Activated CD4-positive, alpha-beta T cell treated with anti-CD3 and anti-CD28 coated beads, Interleukin-2, amount 10 ng/mL, durations not matched to agents 7 days and 5 days (primary cell): ENCODE data around the gene MGST1. TPM values are rescaled to one million over a fixed set of nuclear protein-coding genes. Genes with fewer than 3 reads are reported as not detected.
A peak's percentile ranks its signal among the peaks of the same experiment; 100 is the strongest.

Source experiments
- CTCF ChIA-PET: fragments of 350-600 bp; sonication (Branson Sonifier 250); formaldehyde crosslinking; loops from one replicate; lab custom pipeline; 2021; ENCODE audit warnings: antibody characterized with exemption; lab: Charles Lee
- POLR2A ChIA-PET: fragments of 350-600 bp; sonication (Branson Sonifier 250); formaldehyde crosslinking; loops from one replicate; lab custom pipeline; 2021; ENCODE audit warnings: antibody characterized with exemption; lab: Charles Lee
- DNase-seq: peaks from one replicate; pipeline ENCODE4 v3.0.0-alpha.2; 2020
- H3K27ac Mint-ChIP-seq: one replicate; pipeline ENCODE4 v1.8.0; 2021; ENCODE audit warnings: mild to moderate bottlenecking, moderate library complexity, mixed read lengths
- H3K27me3 Mint-ChIP-seq: one replicate; pipeline ENCODE4 v1.8.0; 2021; ENCODE audit warnings: mixed read lengths
- H3K36me3 Mint-ChIP-seq: one replicate; pipeline ENCODE4 v1.8.0; 2021; ENCODE audit warnings: low read depth, mixed read lengths
- H3K4me1 Mint-ChIP-seq: one replicate; pipeline ENCODE4 v1.8.0; 2021; ENCODE audit warnings: mixed read lengths
- H3K4me3 Mint-ChIP-seq: one replicate; pipeline ENCODE4 v1.8.0; 2021; ENCODE audit warnings: mild to moderate bottlenecking, moderate library complexity, mixed read lengths
- H3K9me3 Mint-ChIP-seq: one replicate; pipeline ENCODE4 v1.8.0; 2021; ENCODE audit warnings: mixed read lengths
- total RNA-seq, 2 experiments: library from RNA; stranded (reverse); gene quantifications; one replicate each; pipeline ENCODE4 v1.2.3, GENCODE V29; 2021

MGST1 gene
- total RNA-seq, 2 experiments from 2014 or later, result not detected

GRCh38 chr12:16329594-16329993 lies 17.9 kb upstream of the MGST1 start:
- ChIA-PET CTCF (no interaction called here), POLR2A (no interaction called here)
- Mint-ChIP-seq H3K9me3 (peaks cover 6% of the 10 kb centered on the region), H3K4me1 (no peaks in the 10 kb centered on the region), H3K27me3 (no peaks in the 10 kb centered on the region), H3K4me3 (no peak overlapping the region), H3K36me3 (no peaks in the 10 kb centered on the region), H3K27ac (no peak overlapping the region)
- DNase-seq, result no peak

- Mint-ChIP-seq H3K4me1 (no peaks in the 10 kb centered on the region), H3K9me3 (peaks cover 6% of the 10 kb centered on the region), H3K36me3 (no peaks in the 10 kb centered on the region), H3K27me3 (no peaks in the 10 kb centered on the region), H3K27ac (no peak overlapping the region), H3K4me3 (no peak overlapping the region)
- ChIA-PET CTCF (interaction anchor here (0.6 kb wide), 1 partner anchor 16 kb away, joined by 3 read pairs; no protein-coding TSS in a partner anchor), POLR2A (no interaction called here)
- no peak for DNase-seq
These were observed 16.9 kb upstream of the MGST1 start for GRCh38 chr12:16330560-16330959.

- peaks cover 6% of the 10 kb centered on the region for H3K9me3 Mint-ChIP-seq
- no peaks in the 10 kb centered on the region for H3K27me3 Mint-ChIP-seq
- POLR2A ChIA-PET, result no interaction called here
These were observed 15.4 kb upstream of the MGST1 start for GRCh38 chr12:16331998-16332397.

GRCh38 chr12:16335838-16336237 lies 11.6 kb upstream of the MGST1 start:
- DNase-seq, result no peak
- no peaks in the 10 kb centered on the region for H3K4me1 Mint-ChIP-seq
- ChIA-PET POLR2A (no interaction called here), CTCF (no interaction called here)
- no peak overlapping the region for H3K4me3 Mint-ChIP-seq
- no peaks in the 10 kb centered on the region for H3K27me3 Mint-ChIP-seq
- no peaks in the 10 kb centered on the region for H3K36me3 Mint-ChIP-seq
- H3K9me3 Mint-ChIP-seq, result peaks cover 8% of the 10 kb centered on the region
- no peak overlapping the region for H3K27ac Mint-ChIP-seq

More at GRCh38 chr12:16331998-16332397, 15.4 kb upstream of the MGST1 start:
- Mint-ChIP-seq H3K27ac (no peak overlapping the region), H3K36me3 (no peaks in the 10 kb centered on the region), H3K4me3 (no peak overlapping the region), H3K4me1 (no peaks in the 10 kb centered on the region)
- CTCF ChIA-PET, result no interaction called here
- no peak for DNase-seq

- no peak for DNase-seq
- CTCF ChIA-PET, result no interaction called here
- POLR2A ChIA-PET, result no interaction called here
- Mint-ChIP-seq H3K9me3 (peaks cover 3% of the 10 kb centered on the region), H3K27me3 (peaks cover 8% of the 10 kb centered on the region), H3K4me3 (no peak overlapping the region), H3K4me1 (no peaks in the 10 kb centered on the region), H3K27ac (no peak overlapping the region), H3K36me3 (no peaks in the 10 kb centered on the region)
These were observed 3.2 kb upstream of the MGST1 start for GRCh38 chr12:16344269-16344668.

GRCh38 chr12:16345105-16345504 lies 2.3 kb upstream of the MGST1 start:
- no peak overlapping the region for H3K4me3 Mint-ChIP-seq
- H3K27me3 Mint-ChIP-seq, result peaks cover 8% of the 10 kb centered on the region
- ChIA-PET POLR2A (no interaction called here), CTCF (interaction anchor here (0.6 kb wide), 1 partner anchor 8 kb away, joined by 3 read pairs; no protein-coding TSS in a partner anchor)
- no peak overlapping the region for H3K27ac Mint-ChIP-seq
- no peaks in the 10 kb centered on the region for H3K4me1 Mint-ChIP-seq
- no peaks in the 10 kb centered on the region for H3K36me3 Mint-ChIP-seq
- H3K9me3 Mint-ChIP-seq, result peaks cover 3% of the 10 kb centered on the region
- DNase-seq, result no peak

GRCh38 chr12:16346958-16347357 lies 487 bp upstream of the MGST1 start:
- H3K36me3 Mint-ChIP-seq, result no peaks in the 10 kb centered on the region
- no peak overlapping the region for H3K27ac Mint-ChIP-seq
- H3K4me1 Mint-ChIP-seq, result no peaks in the 10 kb centered on the region
- no peaks in the 10 kb centered on the region for H3K9me3 Mint-ChIP-seq
- peaks cover 8% of the 10 kb centered on the region for H3K27me3 Mint-ChIP-seq
- ChIA-PET POLR2A (no interaction called here), CTCF (no interaction called here)
- H3K4me3 Mint-ChIP-seq, result no peak overlapping the region
- no peak for DNase-seq

- no peak overlapping the region for H3K27ac Mint-ChIP-seq
- peaks cover 8% of the 10 kb centered on the region for H3K27me3 Mint-ChIP-seq
- POLR2A ChIA-PET, result no interaction called here
- H3K4me3 Mint-ChIP-seq, result no peak overlapping the region
- DNase-seq, result no peak
- peaks cover 2% of the 10 kb centered on the region for H3K9me3 Mint-ChIP-seq
- no peaks in the 10 kb centered on the region for H3K4me1 Mint-ChIP-seq
- no peaks in the 10 kb centered on the region for H3K36me3 Mint-ChIP-seq
- CTCF ChIA-PET, result interaction anchor here (0.6 kb wide), 1 partner anchor 243 kb away, joined by 3 read pairs; no protein-coding TSS in a partner anchor
These were observed 1.1 kb downstream of the MGST1 start for GRCh38 chr12:16348435-16349130.

- no peak overlapping the region for H3K4me3 Mint-ChIP-seq
- peaks cover 2% of the 10 kb centered on the region for H3K9me3 Mint-ChIP-seq
- no peaks in the 10 kb centered on the region for H3K4me1 Mint-ChIP-seq
- no peak overlapping the region for H3K27ac Mint-ChIP-seq
- peaks cover 8% of the 10 kb centered on the region for H3K27me3 Mint-ChIP-seq
- CTCF ChIA-PET, result no interaction called here
- POLR2A ChIA-PET, result no interaction called here
- no peaks in the 10 kb centered on the region for H3K36me3 Mint-ChIP-seq
- no peak for DNase-seq
These were observed 1.7 kb downstream of the MGST1 start for GRCh38 chr12:16349131-16349460.

- H3K27ac Mint-ChIP-seq, result peak overlapping the region; percentile 7
- no peak for DNase-seq
- H3K4me3 Mint-ChIP-seq, result no peak overlapping the region
- ChIA-PET POLR2A (no interaction called here), CTCF (no interaction called here)
- H3K36me3 Mint-ChIP-seq, result no peaks in the 10 kb centered on the region
- H3K9me3 Mint-ChIP-seq, result peaks cover 2% of the 10 kb centered on the region
- peaks cover 8% of the 10 kb centered on the region for H3K27me3 Mint-ChIP-seq
- H3K4me1 Mint-ChIP-seq, result no peaks in the 10 kb centered on the region
These were observed 3.2 kb downstream of the MGST1 start for GRCh38 chr12:16350682-16351081.

- no peak for DNase-seq
- ChIA-PET POLR2A (no interaction called here), CTCF (no interaction called here)
- Mint-ChIP-seq H3K36me3 (no peaks in the 10 kb centered on the region), H3K27me3 (no peaks in the 10 kb centered on the region), H3K27ac (no peak overlapping the region), H3K4me3 (no peak overlapping the region), H3K9me3 (peaks cover 2% of the 10 kb centered on the region), H3K4me1 (no peaks in the 10 kb centered on the region)
These were observed 5.0 kb downstream of the MGST1 start for GRCh38 chr12:16352481-16352880.

- Mint-ChIP-seq H3K4me1 (no peaks in the 10 kb centered on the region), H3K27ac (no peak overlapping the region), H3K27me3 (no peaks in the 10 kb centered on the region), H3K4me3 (no peak overlapping the region), H3K9me3 (no peaks in the 10 kb centered on the region), H3K36me3 (no peaks in the 10 kb centered on the region)
- no peak for DNase-seq
- ChIA-PET CTCF (no interaction called here), POLR2A (no interaction called here)
These were observed 11.4 kb downstream of the MGST1 start for GRCh38 chr12:16358878-16359277.

- no peak overlapping the region for H3K4me3 Mint-ChIP-seq
These were observed 12.4 kb downstream of the MGST1 start for GRCh38 chr12:16359512-16360491.

More at GRCh38 chr12:16359512-16360491, 12.4 kb downstream of the MGST1 start:
- no peaks in the 10 kb centered on the region for H3K27me3 Mint-ChIP-seq
- H3K4me1 Mint-ChIP-seq, result no peaks in the 10 kb centered on the region
- POLR2A ChIA-PET, result no interaction called here
- H3K9me3 Mint-ChIP-seq, result no peaks in the 10 kb centered on the region
- no peak overlapping the region for H3K27ac Mint-ChIP-seq
- CTCF ChIA-PET, result no interaction called here
- peak; percentile 28 for DNase-seq
- H3K36me3 Mint-ChIP-seq, result no peaks in the 10 kb centered on the region
